Endothelial cell of umbilical vein (primary cell): ENCODE data around the gene IPO13. TPM values are rescaled to one million over a fixed set of nuclear protein-coding genes. Genes with fewer than 3 reads are reported as not detected.

Experiments
- BruUV-seq: library from RNA; stranded (reverse); fragments of 400-500 nt; replicated peaks from 2 replicates; lab custom pipeline; 2021; lab: Mats Ljungman, UMichigan
- CTCF ChIA-PET: fragments of 300-600, 350-600 bp; sonication (Branson Sonifier 250); formaldehyde crosslinking; loops from one replicate; lab custom pipeline; 2021; ENCODE audit warnings: antibody characterized with exemption, inconsistent platforms; lab: Charles Lee
- POLR2A ChIA-PET: fragments of 300-600, 350-600 bp; sonication (Branson Sonifier 250); formaldehyde crosslinking; loops from one replicate; lab custom pipeline; 2021; ENCODE audit warnings: antibody characterized with exemption, inconsistent platforms; lab: Charles Lee
- DNase-seq: peaks from one replicate; pipeline ENCODE4 v3.0.0-alpha.2; 2011; ENCODE audit warnings: low read depth, low spot score
- FAIRE-seq: peaks from 2 replicates; lab custom pipeline; 2011; peaks lifted over from hg19 to GRCh38; lab: Jason Lieb, UNC
- H2AFZ ChIP-seq: 2 replicates; pipeline ENCODE4 v1.6.0; 2012; ENCODE audit warnings: low read depth, low read length, control low read depth, inconsistent platforms
- H3K27ac ChIP-seq: 2 replicates; pipeline ENCODE4 v1.5.1; 2011; ENCODE audit warnings: low read depth, mild to moderate bottlenecking, control low read depth, low read length, moderate library complexity; ENCODE audit not compliant: insufficient read depth
- H3K27me3 ChIP-seq, 2 experiments: 2 replicates each; pipeline versions ENCODE4 v1.6.0 to v1.6.1; 2011; ENCODE audit warnings: low read length in 2 of 2, mixed read lengths in 1 of 2; ENCODE audit not compliant: control insufficient read depth in 2 of 2, insufficient read depth in 2 of 2
- H3K36me3 ChIP-seq, 2 experiments: 2 replicates in 1 of 2; 3 replicates in 1 of 2; pipeline ENCODE4 v1.5.1; 2011; ENCODE audit warnings: low read length in 2 of 2, mild to moderate bottlenecking in 1 of 2, moderate library complexity in 1 of 2; ENCODE audit not compliant: control insufficient read depth in 2 of 2, insufficient read depth in 2 of 2; ENCODE audit errors: extremely low read depth in 1 of 2
- H3K4me1 ChIP-seq: 3 replicates; pipeline ENCODE4 v1.5.1; 2011; ENCODE audit warnings: mild to moderate bottlenecking, low read length; ENCODE audit not compliant: control insufficient read depth, insufficient read depth; ENCODE audit errors: extremely low read depth
- H3K4me2 ChIP-seq: 2 replicates; pipeline ENCODE4 v1.6.1; 2011; ENCODE audit warnings: low read length, control low read depth, mixed read lengths; ENCODE audit not compliant: insufficient read depth
- H3K4me3 ChIP-seq, 3 experiments: fragments of 200-600 bp in 1 of 3; sonication (generic), shearing (Covaris generic) in 1 of 3; replicated peaks in 1 of 3; 2 replicates each; pipeline ENCODE4 v1.5.1; 2011 to 2016; ENCODE audit warnings: control low read depth in 3 of 3, low read length in 3 of 3, mild to moderate bottlenecking in 2 of 3, inconsistent platforms in 1 of 3, low read depth in 1 of 3, moderate library complexity in 1 of 3; ENCODE audit not compliant: insufficient read depth in 1 of 3
- H3K79me2 ChIP-seq: 2 replicates; pipeline ENCODE4 v1.6.0; 2012; ENCODE audit warnings: low read length, inconsistent platforms; ENCODE audit not compliant: control insufficient read depth, insufficient read depth
- H3K9ac ChIP-seq: replicated peaks from 2 replicates; pipeline ENCODE3; 2011; ENCODE audit warnings: low read length, control low read depth; ENCODE audit not compliant: insufficient read depth; ENCODE audit errors: extremely low read depth
- H3K9me1 ChIP-seq: replicated peaks from 3 replicates; pipeline ENCODE4 v1.6.0; 2011; ENCODE audit warnings: mild to moderate bottlenecking, low read length; ENCODE audit not compliant: control insufficient read depth, insufficient read depth; ENCODE audit errors: extremely low read depth
- H3K9me3 ChIP-seq: replicated peaks from 2 replicates; pipeline ENCODE4 v1.5.1; 2012; ENCODE audit warnings: low read length, inconsistent platforms; ENCODE audit not compliant: control insufficient read depth, insufficient read depth
- H4K20me1 ChIP-seq: replicated peaks from 2 replicates; pipeline ENCODE3; 2011; ENCODE audit warnings: mild to moderate bottlenecking, low read length; ENCODE audit not compliant: control insufficient read depth, insufficient read depth; ENCODE audit errors: extremely low read depth
- EZH2 ChIP-seq: IDR thresholded peaks from 2 replicates; pipeline ENCODE4 v1.6.1; 2012; ENCODE audit warnings: borderline replicate concordance, low read depth, mild to moderate bottlenecking, moderate library complexity, low read length, inconsistent platforms; ENCODE audit not compliant: severe bottlenecking
- FOS ChIP-seq: IDR thresholded peaks from 2 replicates; pipeline ENCODE4 v1.6.1; 2011; ENCODE audit warnings: mild to moderate bottlenecking, low read length, moderate library complexity, borderline replicate concordance; ENCODE audit not compliant: insufficient read depth
- GATA2 ChIP-seq: IDR thresholded peaks from 2 replicates; pipeline ENCODE4 v1.7.0; 2011; ENCODE audit warnings: low read depth, mild to moderate bottlenecking, moderate library complexity, mixed read lengths, low read length; ENCODE audit not compliant: insufficient read length, insufficient read depth
- JUN ChIP-seq: IDR thresholded peaks from 2 replicates; pipeline ENCODE4 v1.6.1; 2011; ENCODE audit warnings: borderline replicate concordance, low read depth; ENCODE audit not compliant: insufficient read length, insufficient read depth
- MAX ChIP-seq: IDR thresholded peaks from 2 replicates; pipeline ENCODE4 v1.6.1; 2011; ENCODE audit not compliant: insufficient read depth, insufficient read length
- MYC ChIP-seq: IDR thresholded peaks from one replicate; pipeline ENCODE4 v1.6.1; 2011; ENCODE audit warnings: mild to moderate bottlenecking, low read depth, low read length
- POLR2A ChIP-seq: IDR thresholded peaks from 2 replicates; pipeline ENCODE4 v1.6.1; 2012; ENCODE audit warnings: low read depth, mild to moderate bottlenecking, control low read depth, low read length
- POLR2AphosphoS5 ChIP-seq: IDR thresholded peaks from 2 replicates; pipeline ENCODE4 v1.6.1; 2012; ENCODE audit warnings: low read depth, mild to moderate bottlenecking, control low read depth, low read length, moderate library complexity; ENCODE audit not compliant: insufficient read depth
- dilution Hi-C: fragments of 300-500 bp; cut with MboI; formaldehyde crosslinking; loops from one replicate; pipeline ENCODE4 v1.15.0; 2019; ENCODE audit warnings: low sequenced_read_pairs; ENCODE audit not compliant: extremely low pct_ligation_motif_present
- intact Hi-C: fragments of 100-400 bp; cut with micrococcal nuclease; formaldehyde crosslinking; loops from one replicate; pipeline ENCODE4 v1.10.0; 2022
- polyA plus RNA-seq, 4 experiments: library from polyadenylated mRNA; depleted of rRNA in 3 of 4; stranded (reverse) in 3 of 4; unstranded in 1 of 4; fragments of >200 nt; gene quantifications; 2 replicates each; pipeline versions ENCODE4 v1.2.1 to v1.2.3, GENCODE V29; 2011 to 2012; ENCODE audit warnings: missing spikeins in 1 of 4
- total RNA-seq: library from RNA; stranded (reverse); gene quantifications from 2 replicates; pipeline ENCODE4 v1.2.3, GENCODE V29; 2021
- TF ChIP-seq, protein P1 (sequence below), 2 donors: IDR thresholded peaks; 1 replicate in 1 of 2; 2 replicates in 1 of 2; pipeline ENCODE4 v1.5.1; 2011; ENCODE audit warnings: low read length in 2 of 2, mild to moderate bottlenecking in 2 of 2, moderate library complexity in 2 of 2, control low read depth in 1 of 2, inconsistent platforms in 1 of 2, low read depth in 1 of 2; ENCODE audit not compliant: insufficient read depth in 1 of 2; ENCODE audit errors: extremely low read depth in 1 of 2

IPO13 gene
- total and polyA plus RNA-seq, 2 donors (not counting 3 experiments of a cell fraction or from before 2014, with no cell fraction given), result 28.9 to 29.3 TPM

DNA sequence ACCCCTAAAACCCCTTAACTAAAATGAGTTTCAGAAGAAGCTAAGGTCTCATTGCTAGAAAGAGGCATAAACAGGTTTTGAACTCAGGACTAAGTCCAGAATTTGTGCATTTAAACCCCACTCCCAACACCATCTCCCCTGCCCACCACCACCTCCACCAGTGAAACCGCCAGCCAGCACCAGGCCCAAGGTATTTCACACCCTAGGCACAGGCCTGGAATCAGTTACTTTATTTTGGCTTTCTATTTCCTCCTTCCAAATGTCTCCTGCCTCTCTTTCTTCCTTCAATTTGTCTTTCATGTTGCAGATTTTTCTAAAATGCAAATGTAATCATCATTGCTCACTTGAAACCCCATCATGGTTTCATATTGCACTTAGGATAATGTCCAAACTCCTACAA, 1.9 kb upstream of the IPO13 start:
- H3K27me3 ChIP-seq, result no peaks in the 10 kb centered on the region
- FAIRE-seq (no peak), DNase-seq (no peak)
- dilution Hi-C loops (loop anchor here (25.0 kb wide), 1 partner anchor 183 kb away; no protein-coding TSS in a partner anchor), intact Hi-C loops (loop anchor here (5.0 kb wide), 1 partner anchor 102 kb away; no protein-coding TSS in a partner anchor)
- no peak for TF ChIP-seq FOS
- TF ChIP-seq MAX, result no peak
- no peak for TF ChIP-seq POLR2AphosphoS5
- TF ChIP-seq EZH2, result no peak
- no peak for TF ChIP-seq JUN
- TF ChIP-seq GATA2, result no peak
- no peak for TF ChIP-seq POLR2A
- TF ChIP-seq, protein P1, sequence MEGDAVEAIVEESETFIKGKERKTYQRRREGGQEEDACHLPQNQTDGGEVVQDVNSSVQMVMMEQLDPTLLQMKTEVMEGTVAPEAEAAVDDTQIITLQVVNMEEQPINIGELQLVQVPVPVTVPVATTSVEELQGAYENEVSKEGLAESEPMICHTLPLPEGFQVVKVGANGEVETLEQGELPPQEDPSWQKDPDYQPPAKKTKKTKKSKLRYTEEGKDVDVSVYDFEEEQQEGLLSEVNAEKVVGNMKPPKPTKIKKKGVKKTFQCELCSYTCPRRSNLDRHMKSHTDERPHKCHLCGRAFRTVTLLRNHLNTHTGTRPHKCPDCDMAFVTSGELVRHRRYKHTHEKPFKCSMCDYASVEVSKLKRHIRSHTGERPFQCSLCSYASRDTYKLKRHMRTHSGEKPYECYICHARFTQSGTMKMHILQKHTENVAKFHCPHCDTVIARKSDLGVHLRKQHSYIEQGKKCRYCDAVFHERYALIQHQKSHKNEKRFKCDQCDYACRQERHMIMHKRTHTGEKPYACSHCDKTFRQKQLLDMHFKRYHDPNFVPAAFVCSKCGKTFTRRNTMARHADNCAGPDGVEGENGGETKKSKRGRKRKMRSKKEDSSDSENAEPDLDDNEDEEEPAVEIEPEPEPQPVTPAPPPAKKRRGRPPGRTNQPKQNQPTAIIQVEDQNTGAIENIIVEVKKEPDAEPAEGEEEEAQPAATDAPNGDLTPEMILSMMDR (IDR thresholded peaks at IDR 0.05; ENCODE audit: extremely low read depth in 1 of 2, insufficient read depth in 1 of 2, low read depth in 1 of 2, low read length in 2 of 2), result no peak
- TF ChIP-seq MYC, result no peak
- CTCF ChIA-PET, result interaction anchor here (1.4 to 7.2 kb wide), 3 partner anchors 11 to 181 kb away, joined by 3 to 93 read pairs (median 22); partner anchors contain the start of gene ARTN
- no peak overlapping the region for H3K4me3 ChIP-seq
- no TSS peak for BruUV-seq
- H2AFZ ChIP-seq, result no peak overlapping the region
- POLR2A ChIA-PET, result no interaction called here
- H3K9me3 ChIP-seq, result no peaks in the 10 kb centered on the region
- H3K27ac ChIP-seq, result no peak overlapping the region
- no peaks in the 10 kb centered on the region for H3K9me1 ChIP-seq
- H4K20me1 ChIP-seq, result no peaks in the 10 kb centered on the region
- H3K4me2 ChIP-seq, result no peak overlapping the region
- peaks cover 20% of the 10 kb centered on the region for H3K4me1 ChIP-seq
- H3K36me3 ChIP-seq, result peaks cover 0 to 3% of the 10 kb centered on the region in 2 experiments
- H3K9ac ChIP-seq, result no peak overlapping the region
- peaks cover 5% of the 10 kb centered on the region for H3K79me2 ChIP-seq
